OCI-M2 (cell line): ENCODE measurements around the gene COL9A3.

ENCODE experiments used
- DNase-seq: peaks from one replicate; lab custom pipeline; 2025; ENCODE audit not compliant: unreplicated experiment; lab: John Stamatoyannopoulos, UW

Gene COL9A3

GRCh38 chr20:62816884-62817873 lies at the start of gene COL9A3:
COL9A3 (plus strand) TSS chr20:62817050; CDS start chr20:62817065, 15 bp downstream.
- no peak for DNase-seq

DNA sequence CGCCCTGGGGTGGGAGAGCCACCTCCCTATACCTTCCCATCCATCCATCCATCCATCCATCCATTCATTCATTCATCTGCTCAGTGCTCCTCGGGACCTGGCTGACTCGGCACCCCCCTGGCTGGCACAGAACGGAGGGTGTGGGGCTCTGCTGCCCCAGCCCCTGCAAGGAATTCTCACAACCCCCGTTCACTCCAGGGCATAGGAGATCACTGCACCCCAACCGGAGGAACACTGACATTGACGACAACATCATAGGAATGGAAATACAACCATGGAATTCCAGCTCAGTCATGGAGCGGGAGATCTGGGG lies 48.7 kb upstream of the COL9A3 start:
- DNase-seq, result no peak

DNA sequence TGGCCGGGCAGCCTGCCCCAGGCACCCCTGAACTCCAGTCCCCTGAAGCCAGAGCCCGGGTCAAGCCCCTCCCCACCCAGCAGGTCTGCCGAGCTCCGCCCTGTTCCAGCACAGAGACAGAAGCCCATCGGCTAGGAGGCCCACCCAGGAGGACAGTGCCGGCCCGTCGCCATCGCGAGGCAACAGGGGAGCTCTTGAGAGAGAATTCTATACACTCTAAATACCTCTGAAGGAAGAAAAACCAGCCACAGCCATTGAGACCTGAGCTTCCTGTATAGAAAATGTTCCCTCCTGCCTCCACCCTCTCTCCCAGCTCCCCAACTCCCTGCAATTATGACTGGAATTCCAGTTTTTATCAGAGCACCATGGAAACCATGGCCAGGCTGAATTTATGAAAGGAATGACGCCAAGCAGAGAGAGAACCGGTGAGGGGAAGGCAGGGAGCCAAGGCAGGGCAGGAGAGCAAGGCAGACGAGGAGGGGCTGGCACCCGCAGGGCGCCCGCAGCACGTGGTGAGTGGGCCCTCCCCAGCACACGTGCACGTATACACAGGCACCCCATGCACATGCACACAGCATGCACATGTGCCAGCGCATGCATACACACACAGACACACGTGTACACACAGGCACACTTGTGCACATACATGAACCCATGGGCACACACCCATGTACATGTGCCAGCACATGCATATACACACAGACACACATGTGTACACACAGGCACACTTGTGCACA lies 48.1 kb upstream of the COL9A3 start:
- DNase-seq, result no peak

- no peak for DNase-seq
Observed at GRCh38 chr20:62769346-62770071, 47.3 kb upstream of the COL9A3 start.

GRCh38 chr20:62770111-62770910 lies 46.5 kb upstream of the COL9A3 start:
- DNase-seq, result no peak

- no peak for DNase-seq
Observed at GRCh38 chr20:62770916-62771315, 45.9 kb upstream of the COL9A3 start.

DNA sequence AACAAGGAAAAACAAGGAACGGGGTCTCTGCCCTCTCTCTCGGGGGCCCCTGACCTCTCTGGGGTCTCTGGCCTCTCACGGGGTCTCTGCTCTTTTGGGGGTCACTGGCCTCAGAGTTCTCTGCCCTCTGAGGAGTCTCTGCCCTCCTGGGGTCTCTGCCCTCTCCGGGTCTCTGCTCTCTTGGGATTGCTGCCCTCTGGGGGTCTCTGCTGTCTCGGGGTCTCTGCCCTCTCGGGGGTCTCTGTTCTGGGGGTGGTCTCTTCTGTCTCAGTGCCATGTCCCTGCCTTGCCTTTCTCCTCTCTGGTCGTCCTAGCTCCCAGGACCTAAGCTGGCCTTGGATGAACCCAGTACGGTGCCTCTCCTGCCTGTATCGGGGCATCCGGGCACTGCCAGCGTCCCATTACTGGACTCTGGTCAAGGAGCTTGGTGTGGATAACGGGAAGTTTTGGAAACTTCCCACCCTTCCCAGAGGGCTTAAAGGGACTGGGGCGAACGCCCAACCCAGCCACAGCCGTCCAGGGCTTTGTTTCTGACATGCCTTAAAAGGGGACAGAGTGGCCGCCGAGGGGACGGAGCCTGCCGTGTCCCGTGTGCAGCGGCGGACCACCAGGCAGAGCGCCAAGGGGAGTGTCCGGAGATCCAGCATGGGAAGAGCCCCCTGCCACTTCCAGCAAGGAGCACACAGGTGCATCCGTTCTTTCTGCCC lies 45.3 kb upstream of the COL9A3 start:
- no peak for DNase-seq

DNA sequence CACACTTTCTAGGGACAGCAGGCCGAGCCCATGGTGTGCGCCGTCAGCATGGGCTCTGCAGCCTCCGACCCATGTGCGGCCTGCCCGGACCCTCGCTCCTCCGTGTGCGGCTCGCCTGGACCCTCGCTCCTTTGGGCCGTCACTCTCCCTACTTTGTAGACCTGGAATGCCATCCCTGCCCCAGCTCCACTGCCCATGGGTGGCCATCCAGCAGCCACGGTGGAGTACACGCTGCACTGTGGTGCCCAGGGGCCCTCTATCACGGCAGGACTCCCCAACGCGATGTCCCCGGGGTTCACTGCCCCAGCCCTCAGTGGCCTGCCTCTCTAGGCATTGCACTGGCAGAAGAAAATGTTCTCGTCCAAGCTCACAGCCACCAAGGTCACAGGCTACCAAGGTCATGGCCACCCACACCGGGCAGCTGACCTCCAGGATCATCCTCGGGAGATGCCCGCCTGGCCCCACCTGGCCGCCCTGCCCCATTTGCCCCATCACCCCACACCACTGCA lies 44.7 kb upstream of the COL9A3 start:
- DNase-seq, result no peak

DNA sequence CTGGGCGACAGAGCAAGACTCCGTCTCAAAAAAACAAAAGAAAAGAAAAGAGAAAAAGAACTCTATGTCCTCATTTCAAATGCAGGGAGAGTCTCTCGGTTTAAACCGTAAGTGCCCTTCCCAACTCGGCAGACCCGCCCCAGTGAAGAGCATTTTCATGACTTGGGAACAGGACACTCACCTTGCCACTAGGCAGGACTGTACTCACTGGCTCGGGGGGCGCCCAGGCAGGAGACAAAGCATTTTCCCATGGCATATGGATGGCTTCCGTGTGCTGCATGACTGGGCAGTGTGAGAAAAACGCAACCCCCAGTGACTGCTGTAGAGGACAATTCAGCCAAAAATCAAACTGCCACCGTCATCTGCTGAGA lies 44.2 kb upstream of the COL9A3 start:
- no peak for DNase-seq

DNA sequence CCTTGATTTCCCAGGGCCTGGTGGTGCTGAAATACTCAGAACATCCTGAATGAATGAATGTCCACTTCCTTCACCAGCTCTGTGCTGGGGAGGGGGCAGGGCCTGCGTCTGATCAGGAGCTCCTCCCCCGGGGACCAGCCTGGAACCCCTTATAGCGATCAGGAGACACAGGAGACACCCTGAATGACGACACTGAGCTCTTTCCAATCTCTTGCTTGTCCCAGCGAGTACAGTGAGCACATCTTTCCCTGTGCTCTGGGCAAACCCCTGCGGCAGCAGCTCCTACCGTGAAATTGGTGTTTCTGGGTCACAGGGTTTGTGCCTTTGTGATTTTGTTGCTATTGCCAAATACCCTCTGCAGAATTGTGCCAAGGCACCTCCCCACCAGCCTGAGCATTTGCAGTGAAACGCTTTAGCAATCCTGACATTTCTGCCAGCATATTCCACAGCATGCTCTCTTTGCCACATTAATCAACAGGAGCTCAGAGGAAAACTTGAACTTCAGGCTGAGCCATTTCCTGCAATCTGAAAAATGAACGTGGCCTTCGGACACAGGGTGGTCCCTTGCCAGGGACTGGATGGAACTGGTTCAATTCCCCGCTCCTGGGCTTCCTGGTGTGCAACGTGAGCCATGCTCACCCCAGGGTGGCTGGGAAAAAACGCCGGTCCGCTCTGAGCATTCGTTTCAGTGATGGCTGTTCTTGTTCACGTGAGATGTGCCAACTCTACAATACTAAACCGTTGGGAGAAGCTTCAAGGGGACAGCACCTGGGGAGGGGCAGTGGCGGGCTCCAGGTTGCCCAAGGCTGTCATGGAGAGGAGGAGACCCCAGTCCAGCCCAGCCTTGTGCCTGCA lies 43.6 kb upstream of the COL9A3 start:
- no peak for DNase-seq

DNA sequence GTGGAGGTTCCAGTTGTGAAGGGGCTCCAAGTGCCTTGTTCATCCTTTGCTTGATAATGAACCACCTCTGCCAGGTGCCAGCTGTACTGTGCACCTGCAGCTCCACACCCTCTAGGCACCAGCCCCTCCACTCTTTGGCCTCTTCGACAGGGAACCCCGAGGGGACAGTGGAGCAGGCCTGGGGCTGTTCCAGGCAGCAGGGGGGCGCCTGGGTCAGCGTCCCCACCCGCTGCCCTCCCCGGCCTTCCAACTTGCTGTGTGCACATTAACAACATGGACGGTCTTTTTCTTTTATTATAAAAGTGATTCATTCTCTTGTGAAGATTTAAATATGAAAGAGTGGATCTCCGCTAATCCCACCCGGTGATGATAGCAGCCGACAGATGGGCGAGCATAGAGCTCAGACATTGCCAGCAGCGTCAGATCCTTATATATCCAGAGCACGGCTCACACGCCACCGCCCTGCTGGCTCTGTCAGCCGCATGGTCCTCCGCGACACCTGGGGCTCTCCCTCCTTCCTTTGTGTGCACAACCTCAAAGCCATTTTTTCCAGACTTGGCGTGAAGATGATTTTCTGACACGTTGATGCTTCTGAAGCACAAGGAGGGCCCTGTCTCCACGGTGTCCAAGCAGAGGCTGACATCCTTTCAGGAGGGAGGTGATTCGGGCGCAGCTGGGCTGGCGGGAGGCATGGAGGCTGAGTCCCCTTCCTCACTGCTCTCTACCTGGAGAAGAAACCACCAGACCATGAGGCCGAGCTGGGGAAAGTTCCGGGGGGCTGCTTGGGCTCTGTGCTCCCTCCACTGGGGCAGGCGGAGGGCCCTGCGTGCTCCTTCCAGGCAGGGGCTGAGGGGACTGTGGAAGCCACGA lies 42.8 kb upstream of the COL9A3 start:
- no peak for DNase-seq

GRCh38 chr20:62774762-62775161 lies 42.1 kb upstream of the COL9A3 start:
- no peak for DNase-seq

DNA sequence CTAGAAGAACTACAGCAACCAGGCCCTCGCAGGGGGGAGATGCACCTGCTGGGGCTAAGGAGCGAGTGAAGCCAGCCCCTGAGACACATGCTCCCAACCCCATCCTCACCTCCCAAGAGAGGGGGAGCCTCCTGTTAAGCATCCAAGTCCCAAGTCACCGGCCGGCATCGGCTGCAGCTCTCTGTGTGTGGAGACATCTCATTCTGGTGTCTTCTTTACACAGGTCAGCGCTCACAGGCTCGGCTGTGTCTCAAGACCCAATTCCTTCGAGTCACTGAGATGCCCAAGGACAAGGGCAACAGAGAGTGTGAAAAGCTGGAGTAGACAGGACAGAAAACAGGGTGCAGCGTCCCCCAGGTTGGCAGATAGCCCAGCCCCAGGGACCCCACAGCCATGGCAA lies 41.6 kb upstream of the COL9A3 start:
- DNase-seq, result no peak

DNA sequence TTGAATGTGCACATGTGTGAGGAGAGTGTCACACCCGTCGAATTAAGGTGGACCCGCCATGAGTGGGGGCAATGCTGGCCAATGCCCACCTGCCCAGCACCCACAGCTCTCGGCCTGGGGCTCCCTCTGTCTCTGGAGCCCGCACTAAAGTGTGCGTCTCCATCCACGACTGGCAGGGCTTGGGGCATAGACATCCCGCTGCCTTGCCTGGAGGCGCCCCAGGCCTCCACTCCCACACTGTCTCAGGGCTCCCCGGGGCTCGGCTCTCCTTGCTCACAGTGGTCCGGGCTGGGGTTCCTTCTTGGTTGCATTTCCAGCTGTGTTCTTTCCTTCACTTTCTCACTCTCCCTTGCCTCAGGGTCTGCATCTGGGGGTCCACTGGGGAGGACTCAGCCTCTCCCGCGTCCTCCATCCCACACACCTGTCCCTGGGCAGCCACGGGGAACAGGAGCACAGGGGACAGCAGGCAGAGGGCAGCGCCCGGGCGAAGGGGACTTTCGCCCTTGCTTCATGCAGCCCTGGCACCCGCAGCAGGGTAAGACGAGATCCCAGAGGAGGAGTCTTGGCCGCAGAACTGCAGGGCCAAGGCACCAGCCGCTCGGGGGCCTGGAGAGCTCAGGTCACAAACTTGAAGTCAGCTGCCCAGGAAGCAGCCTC lies 40.7 kb upstream of the COL9A3 start:
- DNase-seq, result no peak

DNA sequence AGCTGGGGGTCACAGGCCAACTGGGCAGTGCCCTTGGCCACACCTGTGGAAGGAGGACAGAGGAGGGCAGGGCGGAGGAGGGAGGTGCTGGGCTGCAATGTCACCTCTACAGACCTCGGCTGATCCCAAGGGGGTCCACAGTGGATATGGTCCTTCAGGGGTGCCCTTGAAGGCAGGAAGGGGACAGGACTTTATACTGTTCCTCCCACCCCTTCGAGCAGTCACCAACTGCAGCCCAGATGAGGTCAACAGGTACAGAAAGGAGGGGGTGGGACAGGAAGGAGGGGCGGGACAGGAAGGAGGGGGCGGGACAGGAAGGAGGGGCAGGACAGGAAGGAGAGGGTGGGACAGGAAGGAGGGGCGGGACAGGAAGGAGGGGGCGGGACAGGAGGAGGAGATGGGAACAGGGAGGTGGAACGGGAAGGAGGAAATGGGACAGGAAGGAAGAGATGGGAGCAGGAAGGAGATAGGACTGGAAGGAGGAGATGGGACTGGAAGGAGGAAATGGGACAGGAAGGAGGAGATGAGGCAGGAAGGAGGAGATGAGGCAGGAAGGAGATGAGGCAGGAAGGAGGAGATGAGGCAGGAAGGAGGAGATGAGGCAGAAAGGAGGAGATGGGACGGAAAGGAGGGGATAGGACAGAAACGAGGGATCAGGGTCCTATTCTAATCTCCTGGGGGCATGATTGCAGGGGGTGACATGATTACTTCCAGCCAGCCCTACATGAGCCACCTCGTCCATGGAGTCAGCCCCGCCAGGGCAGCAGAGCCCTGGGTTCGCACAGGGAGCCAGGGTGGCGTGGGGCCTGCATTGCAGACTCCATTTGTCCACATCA lies 39.9 kb upstream of the COL9A3 start:
- no peak for DNase-seq

DNA sequence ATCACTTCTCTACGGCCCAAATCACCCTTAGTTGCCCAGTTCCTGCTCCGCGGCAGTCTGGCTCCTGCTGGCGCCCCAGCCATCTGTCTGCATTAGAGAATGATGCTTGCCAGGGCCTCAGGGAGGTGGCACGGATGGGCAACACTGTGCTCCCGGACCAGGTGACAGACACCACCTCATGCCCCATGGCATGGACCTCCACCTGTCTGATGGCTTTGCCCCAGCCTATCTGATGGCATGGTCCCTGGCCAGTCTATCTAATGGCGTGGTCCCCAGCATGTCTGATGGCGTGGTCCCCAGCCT lies 39.4 kb upstream of the COL9A3 start:
- DNase-seq, result no peak

DNA sequence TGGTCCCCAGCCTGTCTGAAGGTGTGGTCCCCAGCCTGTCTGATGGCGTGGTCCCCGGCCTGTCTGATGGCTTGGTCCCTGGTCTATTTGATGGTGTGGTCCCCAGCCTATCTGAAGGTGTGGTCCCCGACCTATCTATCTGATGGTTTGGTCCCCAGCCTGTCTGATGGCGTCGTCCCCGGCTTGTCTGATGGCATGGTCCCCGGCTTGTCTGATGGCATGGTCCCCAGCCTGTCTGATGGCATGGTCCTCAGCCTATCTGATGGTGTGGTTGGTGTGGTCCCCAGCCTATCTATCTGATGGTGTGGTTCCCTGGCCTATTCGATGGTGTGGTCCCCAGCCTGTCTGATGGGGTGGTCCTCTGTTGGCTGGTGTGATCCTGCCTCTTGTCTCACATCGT lies 38.8 kb upstream of the COL9A3 start:
- DNase-seq, result no peak
